ENCODE results near the gene OR8H3.

DNA sequence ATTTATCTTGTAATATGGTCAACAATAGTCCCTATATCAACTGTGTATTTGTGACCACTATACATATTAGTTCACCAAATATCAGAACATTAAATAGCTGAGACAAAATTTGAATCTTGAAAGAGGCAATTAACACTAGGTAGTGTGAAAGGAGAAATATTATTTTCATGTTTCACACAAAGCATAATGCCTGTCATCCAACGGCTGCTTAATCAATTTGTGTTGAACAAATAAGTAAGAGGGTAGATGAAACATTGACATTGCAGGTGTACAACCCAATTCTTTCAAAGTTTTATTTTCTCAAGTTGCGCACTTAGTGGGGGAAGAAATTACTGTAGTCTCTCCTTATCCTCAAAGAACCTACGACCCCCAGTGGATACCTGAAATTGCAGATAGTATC, 32.5 kb upstream of the OR8H3 start:
- TF ChIP-seq, protein P1, sequence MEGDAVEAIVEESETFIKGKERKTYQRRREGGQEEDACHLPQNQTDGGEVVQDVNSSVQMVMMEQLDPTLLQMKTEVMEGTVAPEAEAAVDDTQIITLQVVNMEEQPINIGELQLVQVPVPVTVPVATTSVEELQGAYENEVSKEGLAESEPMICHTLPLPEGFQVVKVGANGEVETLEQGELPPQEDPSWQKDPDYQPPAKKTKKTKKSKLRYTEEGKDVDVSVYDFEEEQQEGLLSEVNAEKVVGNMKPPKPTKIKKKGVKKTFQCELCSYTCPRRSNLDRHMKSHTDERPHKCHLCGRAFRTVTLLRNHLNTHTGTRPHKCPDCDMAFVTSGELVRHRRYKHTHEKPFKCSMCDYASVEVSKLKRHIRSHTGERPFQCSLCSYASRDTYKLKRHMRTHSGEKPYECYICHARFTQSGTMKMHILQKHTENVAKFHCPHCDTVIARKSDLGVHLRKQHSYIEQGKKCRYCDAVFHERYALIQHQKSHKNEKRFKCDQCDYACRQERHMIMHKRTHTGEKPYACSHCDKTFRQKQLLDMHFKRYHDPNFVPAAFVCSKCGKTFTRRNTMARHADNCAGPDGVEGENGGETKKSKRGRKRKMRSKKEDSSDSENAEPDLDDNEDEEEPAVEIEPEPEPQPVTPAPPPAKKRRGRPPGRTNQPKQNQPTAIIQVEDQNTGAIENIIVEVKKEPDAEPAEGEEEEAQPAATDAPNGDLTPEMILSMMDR (IDR thresholded peaks at IDR 0.05; ENCODE audit: low read depth, low read length) = 0 out of 2 replicates have a peak, but pooled peaks have one; percentile 6
- no peak for TF ChIP-seq EZH2phosphoT487 (IDR thresholded peaks at IDR 0.05; ENCODE audit: low read depth)

Measured in OCI-LY3 (cell line).